Caco-2 (cell line): ENCODE measurements around the gene CCR5. TPM values are rescaled to one million over a fixed set of nuclear protein-coding genes. Genes with fewer than 3 reads are reported as not detected.
A peak's percentile ranks its signal among the peaks of the same experiment; 100 is the strongest.

Experiments used
- BruUV-seq: library from RNA; stranded (reverse); fragments of 400-500 nt; replicated peaks from 2 replicates; lab custom pipeline; 2021; lab: Mats Ljungman, UMichigan
- CTCF ChIA-PET: fragments of 300-600 bp; sonication (Branson Sonifier 250); formaldehyde crosslinking; loops from one replicate; lab custom pipeline; 2022; ENCODE audit warnings: antibody characterized with exemption; lab: Charles Lee
- POLR2A ChIA-PET: fragments of 300-600 bp; sonication (Branson Sonifier 250); formaldehyde crosslinking; loops from one replicate; lab custom pipeline; 2022; ENCODE audit warnings: antibody characterized with exemption; lab: Charles Lee
- DNase-seq, 2 experiments: peaks; one replicate each; pipeline versions ENCODE4 v3.0.0 to v3.0.0-alpha.2; 2020 to 2022
- H3K27me3 ChIP-seq: replicated peaks from 2 replicates; pipeline ENCODE4 v1.6.0; 2011; ENCODE audit warnings: low read length; ENCODE audit not compliant: control insufficient read depth, insufficient read depth
- H3K36me3 ChIP-seq: 2 replicates; pipeline ENCODE4 v1.5.1; 2011; ENCODE audit warnings: low read length; ENCODE audit not compliant: control insufficient read depth, insufficient read depth
- H3K4me1 ChIP-seq: fragments of 250-450 bp; sonication (Bioruptor Pico); 2 replicates; pipeline ENCODE4 v1.5.1; 2020; ENCODE audit warnings: mild to moderate bottlenecking
- H3K4me3 ChIP-seq: 2 replicates; pipeline ENCODE4 v1.5.1; 2011; ENCODE audit warnings: low read depth, mild to moderate bottlenecking, control low read depth, low read length
- H3K9me3 ChIP-seq: fragments of 250-450 bp; sonication (Bioruptor Pico); 2 replicates; pipeline ENCODE4 v1.5.1; 2020; ENCODE audit warnings: mild to moderate bottlenecking, moderate library complexity
- H3K27ac Mint-ChIP-seq: one replicate; pipeline ENCODE4 v1.8.0; 2022; ENCODE audit warnings: mixed read lengths; ENCODE audit not compliant: unreplicated experiment
- H3K27me3 Mint-ChIP-seq: one replicate; pipeline ENCODE4 v1.8.0; 2022; ENCODE audit warnings: mixed read lengths; ENCODE audit not compliant: insufficient read depth, unreplicated experiment
- H3K36me3 Mint-ChIP-seq: one replicate; pipeline ENCODE4 v1.8.0; 2022; ENCODE audit warnings: mild to moderate bottlenecking, mixed read lengths; ENCODE audit not compliant: insufficient read depth, unreplicated experiment
- H3K4me1 Mint-ChIP-seq: one replicate; pipeline ENCODE4 v1.8.0; 2022; ENCODE audit warnings: low read depth, mixed read lengths; ENCODE audit not compliant: unreplicated experiment
- H3K4me3 Mint-ChIP-seq: one replicate; pipeline ENCODE4 v1.8.0; 2022; ENCODE audit warnings: mild to moderate bottlenecking, moderate library complexity, mixed read lengths; ENCODE audit not compliant: unreplicated experiment
- H3K9me3 Mint-ChIP-seq: one replicate; pipeline ENCODE4 v1.8.0; 2022; ENCODE audit warnings: mixed read lengths; ENCODE audit not compliant: unreplicated experiment
- intact Hi-C: fragments of 100-400 bp; cut with micrococcal nuclease; formaldehyde crosslinking; loops from one replicate; pipeline ENCODE4 v1.10.0; 2022; ENCODE audit not compliant: unreplicated experiment
- total RNA-seq: library from RNA; stranded (reverse); gene quantifications from 2 replicates; pipeline ENCODE4 v1.2.3, GENCODE V29; 2022
- TF ChIP-seq, protein P1 (sequence below), 2 experiments: fragments of 200-600 bp in 1 of 2; IDR thresholded peaks; 1 replicate in 1 of 2; 2 replicates in 1 of 2; pipeline versions ENCODE4 v1.5.1 to v1.8.0; 2011 to 2022; ENCODE audit warnings: antibody characterized with exemption in 1 of 2, control low read depth in 1 of 2, inconsistent platforms in 1 of 2, low read depth in 1 of 2, low read length in 1 of 2, mild to moderate bottlenecking in 1 of 2, moderate library complexity in 1 of 2; ENCODE audit not compliant: insufficient read depth in 1 of 2, severe bottlenecking in 1 of 2, unreplicated experiment in 1 of 2

Gene CCR5
- total RNA-seq, 1 experiment from 2014 or later = not detected

DNA sequence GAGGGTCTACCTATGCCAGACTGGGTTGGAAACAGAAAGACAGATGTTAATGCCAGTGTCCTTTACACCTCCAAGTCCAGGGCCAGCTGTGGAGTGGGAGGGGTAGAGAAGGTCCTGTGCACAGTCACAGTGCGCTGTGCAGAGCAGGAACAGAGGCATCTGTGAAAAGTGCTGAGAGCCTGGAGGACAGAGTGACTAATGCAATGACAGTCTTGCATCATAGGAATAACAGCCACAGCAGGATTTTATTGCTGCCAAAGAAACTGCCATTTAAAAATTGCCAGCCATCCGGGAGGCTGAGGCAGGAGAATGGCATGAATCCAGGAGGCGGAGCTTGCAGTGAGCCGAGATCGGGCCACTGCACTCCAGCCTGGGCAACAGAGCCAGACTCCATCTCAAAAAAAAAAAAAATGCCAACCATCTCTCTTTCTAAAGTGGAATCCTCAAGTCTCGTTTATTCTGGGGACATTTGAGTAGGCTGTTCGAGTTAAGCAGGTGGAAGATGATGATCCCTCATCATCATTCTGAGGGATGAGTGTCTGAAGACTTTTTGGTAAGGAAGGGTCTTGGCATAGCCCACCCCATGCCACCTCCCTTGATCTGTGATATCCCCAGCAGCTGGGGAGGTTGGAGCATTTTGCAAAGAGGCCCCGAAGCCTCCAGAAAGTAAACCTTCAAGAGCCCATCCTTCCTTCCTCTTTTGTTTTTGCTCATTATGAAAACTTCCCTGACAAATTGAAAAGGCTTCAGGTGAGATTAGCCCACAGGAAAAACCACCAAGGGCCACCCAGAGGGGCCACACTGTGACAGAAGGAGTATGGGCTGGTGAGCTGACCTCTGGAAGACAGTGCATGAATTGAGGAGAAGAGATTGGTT is 9.1 kb upstream of the CCR5 start:
- DNase-seq = peak in 1 of 2 experiments; percentile 6
- Mint-ChIP-seq H3K4me3 (no peak overlapping the region), H3K27me3 (no peaks in the 10 kb centered on the region), H3K9me3 (no peaks in the 10 kb centered on the region), H3K36me3 (peaks cover 5% of the 10 kb centered on the region), H3K27ac (no peak overlapping the region), H3K4me1 (peaks cover 7% of the 10 kb centered on the region)
- intact Hi-C loops = no loop called here
- ChIA-PET POLR2A (no interaction called here), CTCF (interaction anchor here (0.7 kb wide), 1 partner anchor 17 kb away, joined by 4 read pairs; no protein-coding TSS in a partner anchor)
- no TSS peak for BruUV-seq
- no peaks in the 10 kb centered on the region for H3K36me3 ChIP-seq
- H3K4me1 ChIP-seq = no peaks in the 10 kb centered on the region
- no peaks in the 10 kb centered on the region for H3K27me3 ChIP-seq
- TF ChIP-seq, protein P1, sequence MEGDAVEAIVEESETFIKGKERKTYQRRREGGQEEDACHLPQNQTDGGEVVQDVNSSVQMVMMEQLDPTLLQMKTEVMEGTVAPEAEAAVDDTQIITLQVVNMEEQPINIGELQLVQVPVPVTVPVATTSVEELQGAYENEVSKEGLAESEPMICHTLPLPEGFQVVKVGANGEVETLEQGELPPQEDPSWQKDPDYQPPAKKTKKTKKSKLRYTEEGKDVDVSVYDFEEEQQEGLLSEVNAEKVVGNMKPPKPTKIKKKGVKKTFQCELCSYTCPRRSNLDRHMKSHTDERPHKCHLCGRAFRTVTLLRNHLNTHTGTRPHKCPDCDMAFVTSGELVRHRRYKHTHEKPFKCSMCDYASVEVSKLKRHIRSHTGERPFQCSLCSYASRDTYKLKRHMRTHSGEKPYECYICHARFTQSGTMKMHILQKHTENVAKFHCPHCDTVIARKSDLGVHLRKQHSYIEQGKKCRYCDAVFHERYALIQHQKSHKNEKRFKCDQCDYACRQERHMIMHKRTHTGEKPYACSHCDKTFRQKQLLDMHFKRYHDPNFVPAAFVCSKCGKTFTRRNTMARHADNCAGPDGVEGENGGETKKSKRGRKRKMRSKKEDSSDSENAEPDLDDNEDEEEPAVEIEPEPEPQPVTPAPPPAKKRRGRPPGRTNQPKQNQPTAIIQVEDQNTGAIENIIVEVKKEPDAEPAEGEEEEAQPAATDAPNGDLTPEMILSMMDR (IDR thresholded peaks at IDR 0.05; ENCODE audit: insufficient read depth in 1 of 2, low read depth in 1 of 2, low read length in 1 of 2, severe bottlenecking in 1 of 2, unreplicated experiment in 1 of 2) = no peak
- no peaks in the 10 kb centered on the region for H3K9me3 ChIP-seq
- no peak overlapping the region for H3K4me3 ChIP-seq

DNA sequence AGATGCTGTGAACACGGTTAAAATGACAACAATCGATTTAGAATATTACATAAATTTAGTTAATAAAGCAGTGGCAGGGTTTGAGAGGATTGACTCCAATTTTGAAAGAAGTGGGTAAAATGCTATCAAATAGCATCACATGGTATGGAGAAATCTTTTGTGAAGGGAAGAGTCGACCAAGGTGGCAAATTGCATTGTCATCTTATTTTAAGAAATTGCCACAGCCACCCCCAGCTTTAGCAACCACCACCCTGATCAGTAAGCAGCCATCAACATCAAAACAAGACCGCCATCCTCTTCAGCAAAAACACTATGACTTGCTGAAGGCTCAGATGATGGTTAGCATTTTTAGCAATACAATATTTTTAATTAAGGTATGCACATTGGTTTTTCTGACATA is 5.7 kb upstream of the CCR5 start:
- Histone ChIP-seq H3K4me1 (no peaks in the 10 kb centered on the region), H3K4me3 (no peak overlapping the region), H3K36me3 (no peaks in the 10 kb centered on the region), H3K27me3 (no peaks in the 10 kb centered on the region), H3K9me3 (no peaks in the 10 kb centered on the region)
- no peaks in the 10 kb centered on the region for H3K27me3 Mint-ChIP-seq
- TF ChIP-seq, protein P1 (IDR thresholded peaks at IDR 0.05; ENCODE audit: insufficient read depth in 1 of 2, low read depth in 1 of 2, low read length in 1 of 2, severe bottlenecking in 1 of 2, unreplicated experiment in 1 of 2) = no peak
- H3K27ac Mint-ChIP-seq = no peak overlapping the region
- POLR2A ChIA-PET = no interaction called here
- CTCF ChIA-PET = no interaction called here
- DNase-seq = no peak
- no peak overlapping the region for H3K4me3 Mint-ChIP-seq
- peaks cover 7% of the 10 kb centered on the region for H3K4me1 Mint-ChIP-seq
- intact Hi-C loops = no loop called here
- peaks cover 5% of the 10 kb centered on the region for H3K36me3 Mint-ChIP-seq
- H3K9me3 Mint-ChIP-seq = no peaks in the 10 kb centered on the region
- no TSS peak for BruUV-seq

DNA sequence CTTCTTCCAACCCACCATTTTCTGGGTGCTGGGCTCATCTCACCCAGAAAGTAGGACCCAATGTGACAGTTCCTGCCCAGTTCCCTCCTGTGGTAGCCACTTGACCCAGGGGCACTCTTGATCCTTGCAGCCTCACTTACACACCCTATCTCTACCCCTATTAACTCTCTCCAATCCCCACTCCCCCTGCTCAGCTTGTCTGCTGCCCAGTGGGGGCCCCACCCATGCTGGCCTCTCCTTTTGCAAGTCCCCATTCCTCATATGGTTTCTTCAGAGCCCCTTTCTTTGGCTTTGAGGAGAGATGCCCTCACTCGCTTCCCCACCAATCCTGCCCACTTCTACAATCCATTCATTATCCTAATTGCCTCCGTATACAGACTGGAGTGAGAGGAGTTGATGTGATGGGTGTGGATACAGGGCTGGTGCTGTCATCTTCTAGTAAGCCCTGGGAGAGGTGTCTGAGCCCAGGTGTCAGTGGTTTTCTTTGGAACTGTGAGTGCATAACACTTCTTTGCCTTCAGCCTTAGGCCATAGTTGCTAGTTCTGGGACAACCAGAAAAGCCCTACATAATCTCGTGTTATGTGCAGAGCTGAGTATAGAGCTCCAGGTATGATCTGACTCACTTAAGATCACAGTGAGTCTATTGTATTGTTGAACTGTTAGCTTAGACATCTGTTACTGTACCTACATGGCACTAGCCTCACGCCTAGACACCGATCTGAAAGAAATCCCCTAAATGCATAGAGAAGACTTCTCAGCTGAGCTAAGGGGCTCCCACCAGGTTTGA is 4.8 kb upstream of the CCR5 start:
- Histone ChIP-seq H3K36me3 (no peaks in the 10 kb centered on the region), H3K4me1 (peaks cover 5% of the 10 kb centered on the region; the same call in 1 of the 2 replicates), H3K4me3 (no peak overlapping the region), H3K27me3 (no peaks in the 10 kb centered on the region), H3K9me3 (no peaks in the 10 kb centered on the region)
- TF ChIP-seq, protein P1 (IDR thresholded peaks at IDR 0.05; ENCODE audit: insufficient read depth in 1 of 2, low read depth in 1 of 2, low read length in 1 of 2, severe bottlenecking in 1 of 2, unreplicated experiment in 1 of 2) = no peak
- H3K36me3 Mint-ChIP-seq = peaks cover 5% of the 10 kb centered on the region
- DNase-seq = no peak
- no peak overlapping the region for H3K4me3 Mint-ChIP-seq
- ChIA-PET POLR2A (no interaction called here), CTCF (no interaction called here)
- H3K27me3 Mint-ChIP-seq = no peaks in the 10 kb centered on the region
- BruUV-seq = no TSS peak
- H3K4me1 Mint-ChIP-seq = peaks cover 12% of the 10 kb centered on the region
- intact Hi-C loops = no loop called here
- no peak overlapping the region for H3K27ac Mint-ChIP-seq
- H3K9me3 Mint-ChIP-seq = no peaks in the 10 kb centered on the region
